Heart left ventricle (tissue), 16 donors: ENCODE measurements around the gene RASSF9. TPM values are rescaled to one million over a fixed set of nuclear protein-coding genes. Genes with fewer than 3 reads are reported as not detected.

Experiments used
- ATAC-seq, 4 donors: fragments of 200-7000 bp; cut with Tn5 transposase; one replicate each; pipeline ENCODE4 v1.9.1; 2020 to 2022; ENCODE audit warnings: moderate library complexity in 4 of 4, mild to moderate bottlenecking in 3 of 4, moderate number of reproducible peaks in 1 of 4
- DNase-seq, 5 donors: peaks; one replicate each; pipeline ENCODE4 v3.0.0-alpha.2; 2020
- H3K27ac ChIP-seq, 12 donors: fragments of 200-600 bp; sonication (generic) in 4 of 12; one replicate each; pipeline versions ENCODE4 v1.5.0 to v1.8.0; 2016 to 2022; ENCODE audit warnings: mild to moderate bottlenecking in 2 of 12
- H3K27me3 ChIP-seq, 9 donors: fragments of 200-600 bp; sonication (generic) in 2 of 9; one replicate each; pipeline versions ENCODE4 v1.5.1 to v1.8.0; 2016 to 2022; ENCODE audit warnings: mild to moderate bottlenecking in 3 of 9
- H3K36me3 ChIP-seq, 9 donors: fragments of 200-600 bp; sonication (generic) in 2 of 9; one replicate each; pipeline versions ENCODE4 v1.5.0 to v1.8.0; 2018 to 2022; ENCODE audit warnings: mild to moderate bottlenecking in 2 of 9
- H3K4me1 ChIP-seq, 12 donors: fragments of 200-600 bp; sonication (generic) in 4 of 12; one replicate each; pipeline versions ENCODE4 v1.5.0 to v1.8.0; 2016 to 2022; ENCODE audit warnings: mild to moderate bottlenecking in 3 of 12
- H3K4me3 ChIP-seq, 12 donors: fragments of 200-600 bp; sonication (generic) in 4 of 12; one replicate each; pipeline versions ENCODE4 v1.5.0 to v1.8.0; 2017 to 2022; ENCODE audit warnings: mild to moderate bottlenecking in 9 of 12, moderate library complexity in 4 of 12
- H3K9me3 ChIP-seq, 12 donors: fragments of 200-600 bp; sonication (generic) in 4 of 12; one replicate each; pipeline versions ENCODE4 v1.5.0 to v1.8.0; 2016 to 2022; ENCODE audit warnings: mild to moderate bottlenecking in 1 of 12
- CTCF ChIP-seq, 12 donors: fragments of 200-600 bp; sonication (generic) in 4 of 12; IDR thresholded peaks; one replicate each; pipeline versions ENCODE4 v1.5.0 to v1.8.0; 2018 to 2022; ENCODE audit warnings: antibody characterized with exemption in 12 of 12, mild to moderate bottlenecking in 5 of 12
- POLR2A ChIP-seq, 2 donors: fragments of 450-650 bp; IDR thresholded peaks; one replicate each; pipeline ENCODE4 v1.6.1; 2017; ENCODE audit warnings: antibody characterized with exemption in 2 of 2, mild to moderate bottlenecking in 2 of 2, moderate library complexity in 2 of 2
- WGBS, 4 donors: extraction: QIAGEN DNeasy Blood & Tissue Kit in 2 of 4; methylation state at CpG; one replicate each; pipeline versions ENCODE4 v1.1.5 to v1.1.7; 2013 to 2018; 5-methylcytosine and 5-hydroxymethylcytosine counted together
- intact Hi-C, 10 donors: fragments of 100-400 bp; cut with DNase I; formaldehyde crosslinking; loops; one replicate each; pipeline versions ENCODE4 v1.11.1 to v1.14.2; 2022
- polyA plus RNA-seq, 2 donors: library from polyadenylated mRNA; stranded (reverse); fragments of 200-250 nt; gene quantifications; one replicate each; pipeline ENCODE4 v1.2.3, GENCODE V29; 2013
- total RNA-seq, 9 donors: library from RNA; depleted of rRNA in 2 of 9; stranded (reverse); fragments of >200 nt in 2 of 9; fragmentation: NEBNext Ultra II Directional in 3 of 9; extraction: Animal tissue kit (Norgen Biotek cat#: 25700) in 3 of 9; gene quantifications; one replicate each; pipeline versions ENCODE4 v1.1.0 to v1.2.4, GENCODE V29; 2016 to 2023
- donor health status: ischemic (EF 13 %, LVEDD 7.1; RV severe dilation, severe dysfunction).
- donor health status: healthy with polysubstance abuse.
- donor health status: DM: no; HTN: yes; CAD: no.
- donor health status: DM: no; HTN: no; CAD: no.
- donor health status: ischemic (EF 25% LVEDD 6.9; RV normal size, moderate dysfunction).
- donor health status: ischemic (EF 25% LVEDD 5.7; RV mildly dilated, moderate dysfunction).
- donor health status: healthy.
- donor health status: DM: yes; HTN: yes; CAD: no.
- donor health status: ischemic (EF 35%, LVEDD 5.7; RV mildly dilated, moderate dysfunction).
- donor health status: nonischemic (EF 11% LVEDD 7.7; RV severe dilation, severe dysfunction).
- donor health status: DM: yes; HTN: yes; CAD: no.
- donor health status: PGD.
- donor health status: ischemic (EF 29% LVEDD 5.4; RV normal size, mild dysfunction).
- donor health status: nonischemic (EF 23%, LVEDD 6.1; RV moderate dilation, normal function).

Gene RASSF9
- total and polyA plus RNA-seq, 11 donors = 0.95 to 11.5 (median 5.8) TPM

DNA sequence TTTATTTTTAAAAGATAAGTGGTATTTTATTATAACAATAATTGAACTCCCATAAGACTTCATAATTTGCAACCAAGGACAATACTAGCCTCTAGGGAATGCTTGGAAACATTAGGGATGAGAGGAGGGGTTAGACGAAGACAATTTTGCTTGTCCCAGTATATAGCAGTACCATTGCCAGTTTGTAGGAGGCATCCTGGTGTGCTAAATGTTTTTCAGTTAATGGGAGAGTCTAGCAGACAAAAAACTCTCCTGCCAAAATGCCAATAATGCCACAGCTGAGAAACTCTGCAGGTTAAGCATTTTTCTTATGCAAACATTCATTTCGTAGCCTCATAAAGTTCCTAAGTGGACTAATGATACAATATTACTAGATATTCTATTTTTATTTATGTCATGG lies 38.1 kb downstream of the RASSF9 start:
- no peak for TF ChIP-seq CTCF (IDR thresholded peaks at IDR 0.05)
- TF ChIP-seq POLR2A (IDR thresholded peaks at IDR 0.05) = no peak
- intact Hi-C loops = no loop called here
- H3K4me3 ChIP-seq = no peak overlapping the region
- peaks cover 0 to 3% (median 0%) of the 10 kb centered on the region in 12 donors for H3K9me3 ChIP-seq
- WGBS, 4 donors = 77 to 83% (median 80%) methylated on average over 2 of the region's 2 CpGs
- no peaks in the 10 kb centered on the region for H3K27me3 ChIP-seq
- no peak overlapping the region for H3K27ac ChIP-seq
- H3K36me3 ChIP-seq = no peaks in the 10 kb centered on the region
- ATAC-seq (no peak), DNase-seq (no peak)
- peaks cover 0 to 10% (median 0%) of the 10 kb centered on the region in 12 donors for H3K4me1 ChIP-seq

- no peaks in the 10 kb centered on the region for H3K36me3 ChIP-seq
- no peaks in the 10 kb centered on the region for H3K27me3 ChIP-seq
- TF ChIP-seq POLR2A (IDR thresholded peaks at IDR 0.05) = no peak
- no peak for TF ChIP-seq CTCF (IDR thresholded peaks at IDR 0.05)
- no peak for ATAC-seq
- H3K9me3 ChIP-seq = no peaks in the 10 kb centered on the region
- DNase-seq = no peak
- no peak overlapping the region for H3K27ac ChIP-seq
- H3K4me1 ChIP-seq = peaks cover 0 to 3% (median 0%) of the 10 kb centered on the region in 12 donors
- H3K4me3 ChIP-seq = no peak overlapping the region
- intact Hi-C loops = no loop called here
Measured at GRCh38 chr12:85796001-85796400, 40.2 kb downstream of the RASSF9 start.

DNA sequence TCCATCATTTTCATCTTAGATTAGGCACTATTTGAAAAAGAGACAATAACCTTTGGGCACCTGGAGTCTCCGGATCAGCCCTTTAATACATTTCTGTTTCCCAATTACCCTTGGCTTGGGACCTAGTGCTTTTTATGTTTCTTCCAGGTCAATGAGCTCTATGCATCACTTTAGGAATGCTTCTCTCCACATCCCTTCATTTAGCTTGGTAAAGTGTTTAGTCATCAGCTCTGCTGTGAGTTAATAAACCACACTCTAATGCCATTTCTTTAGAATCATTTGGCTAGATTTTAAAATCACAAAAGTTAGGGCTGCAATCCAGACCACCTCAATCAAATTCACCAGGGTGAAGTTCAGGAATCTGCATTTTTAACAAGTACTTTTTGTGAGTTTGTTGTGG lies 41.7 kb downstream of the RASSF9 start:
- intact Hi-C loops = no loop called here
- Histone ChIP-seq H3K9me3 (no peaks in the 10 kb centered on the region), H3K36me3 (no peaks in the 10 kb centered on the region), H3K4me3 (no peak overlapping the region), H3K27me3 (no peaks in the 10 kb centered on the region), H3K4me1 (peaks cover 0 to 3% (median 0%) of the 10 kb centered on the region in 12 donors), H3K27ac (no peak overlapping the region)
- whole genome bisulfite sequencing, 4 donors = 91 to 94% (median 93%) methylated on average over 1 of the region's 1 CpG
- ATAC-seq = no peak
- TF ChIP-seq POLR2A (IDR thresholded peaks at IDR 0.05) = no peak
- TF ChIP-seq CTCF (IDR thresholded peaks at IDR 0.05) = no peak
- DNase-seq = no peak

- 82 to 85% (median 85%) methylated on average over 2 of the region's 2 CpGs for WGBS, 4 donors
- no peaks in the 10 kb centered on the region for H3K9me3 ChIP-seq
- DNase-seq (no peak), ATAC-seq (no peak)
- H3K36me3 ChIP-seq = no peaks in the 10 kb centered on the region
- no peaks in the 10 kb centered on the region for H3K27me3 ChIP-seq
- H3K4me3 ChIP-seq = no peak overlapping the region
- TF ChIP-seq POLR2A (IDR thresholded peaks at IDR 0.05) = no peak
- TF ChIP-seq CTCF (IDR thresholded peaks at IDR 0.05) = no peak
- intact Hi-C loops = no loop called here
- H3K4me1 ChIP-seq = no peaks in the 10 kb centered on the region
- H3K27ac ChIP-seq = no peak overlapping the region
Measured at GRCh38 chr12:85784096-85784720, 52.0 kb downstream of the RASSF9 start.
